ENCODE measurements around the gene ASIC1.

GRCh38 chr12:50127546-50127945 is 70.2 kb downstream of the ASIC1 start:
- TF ChIP-seq CTCF (IDR thresholded peaks at IDR 0.05) (no peak), POLR2A (IDR thresholded peaks at IDR 0.05) (no peak), POLR2AphosphoS5 (IDR thresholded peaks at IDR 0.05) (no peak)
